ENCODE results near the gene BNC1.
"Not testable (repeated sequence)": the region's sequence is repeated elsewhere in the genome, so short reads cannot be mapped to it uniquely, and the experiment has no call there.

Gene BNC1

DNA sequence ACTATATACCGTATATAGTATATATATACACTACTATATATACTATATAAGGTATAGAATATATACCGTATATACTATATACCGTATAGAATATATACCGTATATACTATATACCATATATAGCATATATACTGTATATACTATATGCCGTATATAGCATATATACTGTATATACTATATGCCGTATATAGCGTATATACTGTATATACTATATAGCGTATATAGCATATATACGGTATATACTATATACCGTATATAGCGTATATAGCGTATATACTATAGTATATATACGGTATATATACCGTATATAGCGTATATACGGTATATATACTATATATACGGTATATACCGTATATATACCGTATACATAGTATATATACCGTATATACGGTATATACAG is 54.2 kb downstream of the BNC1 start:
- DNase-seq, result no peak

DNA sequence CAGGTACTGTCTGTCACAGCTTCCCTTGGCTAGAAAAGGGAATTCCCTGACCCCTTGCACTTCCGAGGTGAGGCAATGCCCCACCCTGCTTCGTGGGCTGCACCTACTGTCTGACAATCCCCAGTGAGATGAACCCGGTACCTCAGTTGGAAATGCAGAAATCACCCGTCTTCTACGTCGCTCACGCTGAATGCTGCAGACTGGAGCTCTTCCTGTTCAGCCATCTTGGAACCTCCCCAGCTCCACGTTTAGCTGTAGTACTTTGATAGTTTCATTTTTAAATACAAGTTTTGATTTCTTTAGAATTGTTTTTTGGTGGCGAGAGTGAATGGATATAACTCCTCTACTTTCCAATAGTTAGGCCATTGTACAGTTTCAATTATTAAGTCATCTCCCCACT is 59.0 kb downstream of the BNC1 start:
- no peak for DNase-seq

DNA sequence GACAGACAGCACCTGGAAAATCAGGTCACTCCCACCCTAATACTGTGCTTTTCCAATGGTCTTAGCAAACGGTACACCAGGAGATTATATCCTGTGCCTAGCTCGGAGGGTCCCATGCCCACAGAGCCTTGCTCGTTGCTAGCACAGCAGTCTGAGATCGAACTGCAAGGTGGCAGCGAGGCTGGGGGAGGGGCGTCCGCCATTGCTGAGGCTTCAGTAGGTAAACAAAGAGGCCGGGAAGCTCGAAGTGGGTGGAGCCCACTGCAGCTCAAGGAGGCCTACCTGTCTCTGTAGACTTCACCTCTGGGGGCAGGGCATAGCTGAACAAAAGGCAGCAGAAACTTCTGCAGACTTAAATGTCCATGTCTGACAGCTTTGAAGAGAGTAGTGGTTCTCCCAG is 62.7 kb downstream of the BNC1 start:
- not testable (repeated sequence) for DNase-seq

DNA sequence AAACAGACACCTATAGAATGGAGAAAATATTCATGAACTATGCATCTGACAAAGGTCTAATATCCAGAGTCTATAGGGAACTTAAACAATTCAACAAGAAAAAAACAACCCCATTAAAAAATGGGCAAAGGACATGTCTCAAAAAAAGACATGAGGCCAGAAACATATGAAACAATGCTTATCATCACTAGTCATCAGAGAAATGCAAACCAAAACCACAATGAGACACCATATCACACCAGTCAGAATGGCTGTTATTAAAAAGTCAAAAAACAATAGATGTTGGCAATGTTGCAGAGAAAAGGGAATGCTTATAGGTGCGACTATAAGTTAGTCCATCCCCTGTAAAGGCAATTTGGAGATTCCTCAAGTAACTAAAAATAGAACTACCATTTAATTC is 65.4 kb downstream of the BNC1 start:
- peak; percentile 68 for DNase-seq

DNA sequence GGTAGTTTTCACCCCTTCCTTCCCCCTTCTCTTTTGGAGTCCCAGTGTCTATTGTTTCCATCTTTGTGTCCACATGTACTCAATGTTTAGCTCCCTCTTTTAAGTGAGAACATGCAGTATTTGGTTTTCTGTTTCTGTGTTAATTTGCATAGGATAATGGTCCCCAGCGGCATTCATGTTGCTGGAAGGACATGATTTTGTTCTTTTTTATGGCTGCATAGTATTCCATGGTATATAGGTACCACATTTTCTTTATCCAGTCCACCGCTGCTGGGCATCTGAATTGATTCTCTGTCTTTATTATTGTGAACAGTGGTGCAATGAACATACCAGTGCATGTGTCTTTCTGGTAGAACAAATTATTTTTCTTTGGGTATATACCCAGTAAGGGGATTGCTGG is 69.2 kb downstream of the BNC1 start:
- no peak for DNase-seq

DNA sequence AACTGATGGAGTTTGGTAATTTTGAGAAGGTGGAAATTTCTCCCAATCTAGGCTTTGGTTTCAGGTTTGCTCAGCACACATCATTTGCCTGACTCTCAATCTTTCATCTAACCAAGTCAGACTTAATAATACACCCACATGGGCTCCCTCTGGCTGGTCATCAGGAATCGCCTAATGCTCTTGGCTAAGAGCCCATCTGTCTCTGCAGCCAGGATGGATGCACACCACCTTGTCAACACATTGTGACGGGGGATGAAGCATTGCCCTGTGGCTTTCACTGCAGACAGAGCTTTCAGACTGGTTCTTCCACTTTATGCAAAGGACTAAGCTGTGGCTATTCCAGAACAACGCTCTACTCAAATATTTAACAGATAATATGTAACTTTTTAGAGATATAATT is 73.8 kb downstream of the BNC1 start:
- no peak for DNase-seq

DNA sequence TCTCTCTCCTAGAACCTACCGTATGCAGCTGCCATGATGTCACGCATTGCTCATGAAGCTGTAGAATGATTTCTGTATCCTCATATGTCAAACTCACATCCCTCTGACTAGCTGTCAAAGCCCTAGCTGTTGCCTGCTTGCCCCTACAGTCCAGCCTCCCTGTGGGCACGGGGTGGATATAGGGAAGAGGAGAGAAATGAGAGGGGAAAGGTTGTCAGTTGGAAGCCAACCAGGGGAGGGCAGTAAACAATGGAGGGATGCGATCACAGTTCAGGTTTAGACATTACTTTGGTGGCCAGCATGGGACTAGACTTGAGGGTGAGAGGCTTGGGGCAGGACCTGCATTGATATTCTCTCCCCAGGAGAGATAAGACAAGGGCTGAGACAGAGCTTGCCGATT is 75.1 kb downstream of the BNC1 start:
- peak; percentile 32 for DNase-seq

DNA sequence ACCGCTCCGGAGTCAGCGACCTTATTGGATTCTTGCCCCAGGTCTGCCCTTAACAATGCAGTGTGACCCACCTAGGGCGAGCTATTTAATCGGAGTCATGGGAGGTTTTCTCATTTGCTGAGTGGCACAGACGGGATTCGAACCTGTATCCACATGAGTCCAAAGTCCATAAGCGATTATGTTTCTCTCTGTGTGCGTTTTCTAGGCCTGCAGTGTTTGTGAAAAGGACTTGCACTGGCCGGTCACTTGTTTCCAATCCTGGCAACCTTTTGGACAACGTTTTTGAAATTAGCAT is 76.2 kb downstream of the BNC1 start:
- no peak for DNase-seq

DNA sequence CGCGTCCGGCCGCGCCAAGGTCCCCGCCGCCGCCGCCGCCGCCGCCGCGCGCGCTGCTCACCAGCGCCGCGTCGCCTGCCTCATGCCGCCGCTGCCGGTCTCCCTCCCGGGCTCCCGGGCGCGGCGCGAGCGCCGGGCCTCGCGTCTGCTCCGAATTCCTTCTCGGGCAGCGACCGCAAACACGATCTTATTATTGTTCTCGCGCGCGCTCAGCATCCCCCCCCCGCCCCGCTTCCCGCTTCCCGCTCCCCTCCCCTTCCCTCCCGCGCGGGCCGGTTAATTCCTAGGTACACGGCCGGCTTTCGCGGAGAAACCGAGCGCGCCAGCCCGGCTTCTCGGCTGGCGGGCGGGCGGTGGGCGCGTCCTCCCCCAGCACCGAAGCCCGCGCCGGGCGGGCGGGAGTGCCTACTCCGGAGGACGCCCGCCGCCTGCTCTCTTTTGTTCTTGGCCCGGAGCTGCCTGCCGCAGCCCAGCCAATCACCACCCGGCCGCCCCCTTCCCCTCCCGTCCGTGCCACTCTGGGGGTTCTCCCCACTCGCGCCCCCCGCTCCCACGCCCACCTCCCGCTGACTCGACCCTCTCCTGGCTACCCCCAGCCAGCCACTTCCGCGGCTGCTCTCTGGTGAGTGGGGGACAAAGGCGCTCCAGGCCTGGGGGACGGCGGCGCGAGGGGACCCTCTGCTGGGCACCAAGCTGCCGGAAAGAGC is 76.7 kb downstream of the BNC1 start, which contains the start of gene HDGFL3:
Gene HDGFL3 (minus strand): TSS at position 164 of the 707 bp plus-strand sequence. CDS start 409 bp downstream, outside the sequence.
- DNase-seq, result peak; percentile 82

DNA sequence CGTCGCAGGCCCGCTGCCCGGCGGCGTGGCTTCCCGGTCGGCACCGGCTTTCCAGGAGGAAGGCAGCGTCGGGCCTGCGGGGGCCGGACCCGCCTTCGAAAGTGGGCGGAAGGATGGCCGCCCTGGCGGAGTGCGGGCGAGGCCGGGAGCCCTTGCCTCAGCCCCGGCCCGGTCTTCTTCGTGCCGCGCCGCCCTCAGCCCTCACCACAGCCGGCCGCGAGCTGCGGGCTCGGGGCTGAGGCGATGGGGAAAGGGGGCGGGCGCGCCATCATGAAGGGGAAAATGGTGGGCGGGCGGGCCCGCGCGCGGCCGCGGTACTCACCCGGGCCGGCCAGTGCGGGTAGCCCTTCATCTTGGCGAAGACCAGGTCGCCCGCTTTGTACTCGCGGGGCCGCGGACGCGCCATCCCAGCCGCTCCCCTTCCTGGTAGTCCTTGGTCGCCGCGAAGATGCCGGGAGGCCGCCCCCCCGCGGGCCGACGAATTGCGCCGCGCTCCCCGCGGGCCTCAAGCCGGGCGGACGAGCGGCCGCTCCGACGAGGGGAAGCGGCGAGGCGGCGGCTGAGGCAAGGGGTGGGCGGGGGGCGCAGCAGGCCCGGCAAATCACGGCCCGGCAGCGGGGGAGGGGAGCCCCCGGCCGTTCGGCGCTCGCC is 77.3 kb downstream of the BNC1 start:
- DNase-seq, result peak; percentile 62

DNA sequence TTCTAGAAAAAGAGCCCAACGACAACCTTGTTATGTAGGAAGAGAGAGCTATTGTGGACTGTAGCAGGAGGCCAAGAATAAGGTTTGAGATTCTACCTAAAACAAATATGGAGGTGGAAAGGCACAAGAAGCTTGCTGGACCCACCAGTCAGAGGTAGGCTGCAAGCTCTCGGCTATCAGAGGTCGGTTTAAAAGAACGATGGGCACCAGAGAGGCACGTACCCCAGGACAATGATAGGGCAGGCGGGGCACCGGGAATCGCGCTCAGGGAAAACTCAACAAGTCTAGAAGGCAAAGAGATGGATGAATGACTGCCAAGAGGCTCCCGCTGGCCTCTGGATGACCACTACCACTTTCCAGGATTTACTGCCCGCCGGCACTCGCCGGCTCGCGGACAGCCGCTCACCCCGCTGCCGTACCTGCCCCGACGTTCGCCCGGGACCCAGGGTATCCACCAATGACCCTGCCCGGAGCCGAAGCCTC is 77.9 kb downstream of the BNC1 start:
- DNase-seq, result peak; percentile 52
